Measurements from ENCODE around the gene KANSL3. TPM values are rescaled to one million over a fixed set of nuclear protein-coding genes. Genes with fewer than 3 reads are reported as not detected.

KANSL3 gene
- total and polyA plus RNA-seq, 9 of the 15 experiments (the other 6 are each of a cell fraction or from before 2014, with no cell fraction given) = 11.3 to 43.7 (median 27.9) TPM

DNA sequence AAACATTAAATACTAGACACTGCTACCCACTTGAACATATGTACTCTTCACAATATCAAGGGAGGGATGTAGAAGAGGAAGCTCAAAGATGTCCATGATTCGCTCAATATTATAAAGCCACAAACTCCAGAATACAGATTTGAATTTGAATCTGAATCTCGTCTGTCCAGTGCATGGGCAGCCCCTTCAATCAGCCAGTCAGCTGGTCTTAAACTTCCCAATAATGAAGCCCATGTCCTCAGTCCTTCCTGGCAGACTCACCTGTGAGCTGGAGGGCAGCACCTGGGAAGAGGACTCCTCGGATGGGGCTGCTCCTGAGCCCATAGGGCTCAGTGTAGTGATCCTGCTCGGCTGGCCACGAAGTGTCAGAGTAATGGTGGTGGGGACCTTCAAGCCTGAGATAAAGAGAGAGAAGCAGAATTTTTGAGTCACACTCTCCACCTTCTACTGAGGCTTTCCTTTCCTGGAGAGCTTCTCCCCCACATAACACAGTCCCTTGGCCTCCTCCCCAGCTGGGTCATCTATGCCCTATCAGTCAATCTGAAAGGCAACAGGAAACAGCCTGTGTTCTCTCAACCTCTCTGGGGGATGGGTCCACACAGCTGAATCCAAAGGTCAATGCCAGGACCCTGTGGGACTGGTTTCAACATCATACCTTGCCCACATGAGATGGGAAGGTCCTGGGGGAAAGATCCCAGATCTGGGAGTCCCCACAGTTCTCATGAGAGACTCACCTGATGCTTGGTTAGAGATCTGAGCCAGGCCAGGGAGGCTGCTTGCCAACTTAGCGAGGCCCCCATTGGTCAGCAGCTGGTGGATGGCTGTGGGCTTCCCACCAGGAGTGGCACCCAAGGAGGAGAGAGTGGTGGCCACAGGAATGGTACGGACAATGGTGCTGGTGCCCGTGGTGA lies 36.5 kb downstream of the KANSL3 start (continued):
- TF ChIP-seq, protein P1, sequence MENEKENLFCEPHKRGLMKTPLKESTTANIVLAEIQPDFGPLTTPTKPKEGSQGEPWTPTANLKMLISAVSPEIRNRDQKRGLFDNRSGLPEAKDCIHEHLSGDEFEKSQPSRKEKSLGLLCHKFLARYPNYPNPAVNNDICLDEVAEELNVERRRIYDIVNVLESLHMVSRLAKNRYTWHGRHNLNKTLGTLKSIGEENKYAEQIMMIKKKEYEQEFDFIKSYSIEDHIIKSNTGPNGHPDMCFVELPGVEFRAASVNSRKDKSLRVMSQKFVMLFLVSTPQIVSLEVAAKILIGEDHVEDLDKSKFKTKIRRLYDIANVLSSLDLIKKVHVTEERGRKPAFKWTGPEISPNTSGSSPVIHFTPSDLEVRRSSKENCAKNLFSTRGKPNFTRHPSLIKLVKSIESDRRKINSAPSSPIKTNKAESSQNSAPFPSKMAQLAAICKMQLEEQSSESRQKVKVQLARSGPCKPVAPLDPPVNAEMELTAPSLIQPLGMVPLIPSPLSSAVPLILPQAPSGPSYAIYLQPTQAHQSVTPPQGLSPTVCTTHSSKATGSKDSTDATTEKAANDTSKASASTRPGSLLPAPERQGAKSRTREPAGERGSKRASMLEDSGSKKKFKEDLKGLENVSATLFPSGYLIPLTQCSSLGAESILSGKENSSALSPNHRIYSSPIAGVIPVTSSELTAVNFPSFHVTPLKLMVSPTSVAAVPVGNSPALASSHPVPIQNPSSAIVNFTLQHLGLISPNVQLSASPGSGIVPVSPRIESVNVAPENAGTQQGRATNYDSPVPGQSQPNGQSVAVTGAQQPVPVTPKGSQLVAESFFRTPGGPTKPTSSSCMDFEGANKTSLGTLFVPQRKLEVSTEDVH (IDR thresholded peaks at IDR 0.05; ENCODE audit: low read depth, partially characterized antibody) = no peak
- TF ChIP-seq POLR2H (tag; IDR thresholded peaks at IDR 0.05; ENCODE audit: low read depth) (no peak), TEAD2 (tag; IDR thresholded peaks at IDR 0.05) (no peak), ETV1 (tag; conservative IDR thresholded peaks at IDR 0.05; ENCODE audit: low read depth) (peak; percentile 73), PURB (CRISPR knock-in tag; IDR thresholded peaks at IDR 0.05; ENCODE audit: low read depth) (no peak), ZNF436 (CRISPR knock-in tag; IDR thresholded peaks at IDR 0.05) (no peak), FOXA3 (CRISPR knock-in tag; conservative IDR thresholded peaks at IDR 0.05 in 1 of 2, IDR thresholded peaks at IDR 0.05 in 1 of 2) (no peak), ZFP36 (IDR thresholded peaks at IDR 0.05; ENCODE audit: low read depth, low read length, partially characterized antibody) (no peak), CHD2 (IDR thresholded peaks at IDR 0.05; ENCODE audit: low read depth, low read length) (no peak), KDM2B (CRISPR knock-in tag; IDR thresholded peaks at IDR 0.05) (no peak), PCBP1 (IDR thresholded peaks at IDR 0.05; ENCODE audit: low read depth, low read length, poor library complexity, severe bottlenecking) (no peak), GTF2F1 (IDR thresholded peaks at IDR 0.05; ENCODE audit: low read depth, low read length) (no peak), ZNF696 (CRISPR knock-in tag; conservative IDR thresholded peaks at IDR 0.05) (no peak), JUN (IDR thresholded peaks at IDR 0.05; ENCODE audit: borderline replicate concordance, low read depth, low read length) (no peak), JUN (CRISPR knock-in tag; IDR thresholded peaks at IDR 0.05; ENCODE audit: borderline replicate concordance) (no peak), HOXB6 (CRISPR knock-in tag; IDR thresholded peaks at IDR 0.05; ENCODE audit: borderline replicate concordance) (no peak)
- TF ChIP-seq, protein P2, sequence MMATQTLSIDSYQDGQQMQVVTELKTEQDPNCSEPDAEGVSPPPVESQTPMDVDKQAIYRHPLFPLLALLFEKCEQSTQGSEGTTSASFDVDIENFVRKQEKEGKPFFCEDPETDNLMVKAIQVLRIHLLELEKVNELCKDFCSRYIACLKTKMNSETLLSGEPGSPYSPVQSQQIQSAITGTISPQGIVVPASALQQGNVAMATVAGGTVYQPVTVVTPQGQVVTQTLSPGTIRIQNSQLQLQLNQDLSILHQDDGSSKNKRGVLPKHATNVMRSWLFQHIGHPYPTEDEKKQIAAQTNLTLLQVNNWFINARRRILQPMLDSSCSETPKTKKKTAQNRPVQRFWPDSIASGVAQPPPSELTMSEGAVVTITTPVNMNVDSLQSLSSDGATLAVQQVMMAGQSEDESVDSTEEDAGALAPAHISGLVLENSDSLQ (IDR thresholded peaks at IDR 0.05) = no peak
- TF ChIP-seq, protein P3, sequence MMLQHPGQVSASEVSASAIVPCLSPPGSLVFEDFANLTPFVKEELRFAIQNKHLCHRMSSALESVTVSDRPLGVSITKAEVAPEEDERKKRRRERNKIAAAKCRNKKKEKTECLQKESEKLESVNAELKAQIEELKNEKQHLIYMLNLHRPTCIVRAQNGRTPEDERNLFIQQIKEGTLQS (IDR thresholded peaks at IDR 0.05) = no peak
- TF ChIP-seq, protein P3 (CRISPR knock-in tag; conservative IDR thresholded peaks at IDR 0.05) = no peak
- TF ChIP-seq, protein P4, sequence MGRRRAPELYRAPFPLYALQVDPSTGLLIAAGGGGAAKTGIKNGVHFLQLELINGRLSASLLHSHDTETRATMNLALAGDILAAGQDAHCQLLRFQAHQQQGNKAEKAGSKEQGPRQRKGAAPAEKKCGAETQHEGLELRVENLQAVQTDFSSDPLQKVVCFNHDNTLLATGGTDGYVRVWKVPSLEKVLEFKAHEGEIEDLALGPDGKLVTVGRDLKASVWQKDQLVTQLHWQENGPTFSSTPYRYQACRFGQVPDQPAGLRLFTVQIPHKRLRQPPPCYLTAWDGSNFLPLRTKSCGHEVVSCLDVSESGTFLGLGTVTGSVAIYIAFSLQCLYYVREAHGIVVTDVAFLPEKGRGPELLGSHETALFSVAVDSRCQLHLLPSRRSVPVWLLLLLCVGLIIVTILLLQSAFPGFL (CRISPR knock-in tag; IDR thresholded peaks at IDR 0.05) = no peak

Measured in K562 (cell line).